ENCODE measurements around the gene VAT1L.

Gene VAT1L

DNA sequence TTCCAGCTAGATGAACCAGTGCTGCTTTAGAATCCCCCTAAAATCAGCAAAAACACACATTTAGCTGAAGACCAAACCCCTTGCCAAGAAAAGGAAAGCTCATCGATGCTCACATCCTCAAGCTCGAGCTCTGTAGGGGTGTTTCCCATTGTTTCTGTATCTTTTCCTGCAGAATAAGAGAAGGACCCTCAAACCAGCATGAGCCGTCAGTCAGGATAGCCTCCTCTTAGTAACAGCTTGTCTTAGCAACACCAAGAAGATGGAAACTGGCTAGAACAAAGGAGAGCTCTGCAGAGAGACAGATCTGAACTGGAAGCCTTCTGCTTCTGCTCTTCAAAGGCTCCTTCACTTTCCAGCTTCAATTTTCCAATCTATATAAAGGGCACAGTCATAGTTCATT lies 32.0 kb downstream of the VAT1L start:
- H3F3A ChIP-seq (ENCODE audit: insufficient read depth, low read length) = no peaks in the 10 kb centered on the region
- H3K9me3 ChIP-seq (ENCODE audit: low read length) = no peaks in the 10 kb centered on the region
- H3K27me3 ChIP-seq (ENCODE audit: insufficient read depth, low read length) = no peaks in the 10 kb centered on the region
- no peaks in the 10 kb centered on the region for H4K20me1 ChIP-seq (ENCODE audit: insufficient read depth, low read length)
- no peaks in the 10 kb centered on the region for H3K79me2 ChIP-seq (ENCODE audit: insufficient read depth, low read length)
- no peaks in the 10 kb centered on the region for H3K9me2 ChIP-seq (ENCODE audit: low read depth, low read length)
- H3K4me1 ChIP-seq (ENCODE audit: insufficient read depth, low read length, severe bottlenecking) = no peaks in the 10 kb centered on the region
- no peaks in the 10 kb centered on the region for H3K36me3 ChIP-seq (ENCODE audit: insufficient read depth, low read length)
- no peak overlapping the region for H3K4me3 ChIP-seq (ENCODE audit: low read depth, low read length, poor library complexity, severe bottlenecking)
- no peak overlapping the region for H3K9ac ChIP-seq (ENCODE audit: low read length)
- TF ChIP-seq CTCF (IDR thresholded peaks at IDR 0.05; ENCODE audit: low read length) = no peak
- TF ChIP-seq EZH2 (IDR thresholded peaks at IDR 0.05; ENCODE audit: borderline replicate concordance, low read length) = no peak
- H3K27ac ChIP-seq (ENCODE audit: low read depth, low read length, poor library complexity, severe bottlenecking) = no peak overlapping the region
- H3K4me2 ChIP-seq (ENCODE audit: low read length) = no peak overlapping the region
- H2AFZ ChIP-seq (ENCODE audit: low read length) = no peak overlapping the region

GRCh38 chr16:77822661-77823060 lies 34.3 kb downstream of the VAT1L start:
- no peak overlapping the region for H3K4me2 ChIP-seq (ENCODE audit: low read length)
- H4K20me1 ChIP-seq (ENCODE audit: insufficient read depth, low read length) = no peaks in the 10 kb centered on the region
- no peaks in the 10 kb centered on the region for H3K36me3 ChIP-seq (ENCODE audit: insufficient read depth, low read length)
- no peaks in the 10 kb centered on the region for H3K27me3 ChIP-seq (ENCODE audit: insufficient read depth, low read length)
- H3K79me2 ChIP-seq (ENCODE audit: insufficient read depth, low read length) = no peaks in the 10 kb centered on the region
- TF ChIP-seq CTCF (IDR thresholded peaks at IDR 0.05; ENCODE audit: low read length) = no peak
- no peak for TF ChIP-seq EZH2 (IDR thresholded peaks at IDR 0.05; ENCODE audit: borderline replicate concordance, low read length)
- H3K4me3 ChIP-seq (ENCODE audit: low read depth, low read length, poor library complexity, severe bottlenecking) = no peak overlapping the region
- H3F3A ChIP-seq (ENCODE audit: insufficient read depth, low read length) = no peaks in the 10 kb centered on the region
- no peaks in the 10 kb centered on the region for H3K9me3 ChIP-seq (ENCODE audit: low read length)
- H3K27ac ChIP-seq (ENCODE audit: low read depth, low read length, poor library complexity, severe bottlenecking) = no peak overlapping the region
- H3K9ac ChIP-seq (ENCODE audit: low read length) = no peak overlapping the region
- H3K4me1 ChIP-seq (ENCODE audit: insufficient read depth, low read length, severe bottlenecking) = no peaks in the 10 kb centered on the region
- no peak overlapping the region for H2AFZ ChIP-seq (ENCODE audit: low read length)
- H3K9me2 ChIP-seq (ENCODE audit: low read depth, low read length) = no peaks in the 10 kb centered on the region

- no peaks in the 10 kb centered on the region for H4K20me1 ChIP-seq (ENCODE audit: insufficient read depth, low read length)
- H3K36me3 ChIP-seq (ENCODE audit: insufficient read depth, low read length) = no peaks in the 10 kb centered on the region
- H3K27me3 ChIP-seq (ENCODE audit: insufficient read depth, low read length) = no peaks in the 10 kb centered on the region
- H3K9me3 ChIP-seq (ENCODE audit: low read length) = no peaks in the 10 kb centered on the region
- no peaks in the 10 kb centered on the region for H3K79me2 ChIP-seq (ENCODE audit: insufficient read depth, low read length)
- no peaks in the 10 kb centered on the region for H3K9me2 ChIP-seq (ENCODE audit: low read depth, low read length)
- H3K4me2 ChIP-seq (ENCODE audit: low read length) = no peak overlapping the region
- no peaks in the 10 kb centered on the region for H3F3A ChIP-seq (ENCODE audit: insufficient read depth, low read length)
- no peak overlapping the region for H3K9ac ChIP-seq (ENCODE audit: low read length)
- H2AFZ ChIP-seq (ENCODE audit: low read length) = no peak overlapping the region
- H3K4me1 ChIP-seq (ENCODE audit: insufficient read depth, low read length, severe bottlenecking) = no peaks in the 10 kb centered on the region
- H3K4me3 ChIP-seq (ENCODE audit: low read depth, low read length, poor library complexity, severe bottlenecking) = no peak overlapping the region
- TF ChIP-seq CTCF (IDR thresholded peaks at IDR 0.05; ENCODE audit: low read length) = no peak
- TF ChIP-seq EZH2 (IDR thresholded peaks at IDR 0.05; ENCODE audit: borderline replicate concordance, low read length) = no peak
- H3K27ac ChIP-seq (ENCODE audit: low read depth, low read length, poor library complexity, severe bottlenecking) = no peak overlapping the region
These were observed 34.7 kb downstream of the VAT1L start for GRCh38 chr16:77823067-77823466.

Measured in OCI-LY1 (cell line).